H4 (cell line): ENCODE results near the gene CCDC18. TPM values are rescaled to one million over a fixed set of nuclear protein-coding genes. Genes with fewer than 3 reads are reported as not detected.

Experiments
- DNase-seq: peaks from one replicate; pipeline ENCODE4 v3.0.0-alpha.2; 2015; ENCODE audit warnings: low spot score
- total RNA-seq: library from RNA; depleted of rRNA; stranded (reverse); fragments of >200 nt; shearing (Covaris generic); gene quantifications from 2 replicates; pipeline ENCODE4 v1.2.3, GENCODE V29; 2014; rRNA removed

The CCDC18 gene
- total RNA-seq, 1 experiment from 2014 or later = 3.3 TPM

DNA sequence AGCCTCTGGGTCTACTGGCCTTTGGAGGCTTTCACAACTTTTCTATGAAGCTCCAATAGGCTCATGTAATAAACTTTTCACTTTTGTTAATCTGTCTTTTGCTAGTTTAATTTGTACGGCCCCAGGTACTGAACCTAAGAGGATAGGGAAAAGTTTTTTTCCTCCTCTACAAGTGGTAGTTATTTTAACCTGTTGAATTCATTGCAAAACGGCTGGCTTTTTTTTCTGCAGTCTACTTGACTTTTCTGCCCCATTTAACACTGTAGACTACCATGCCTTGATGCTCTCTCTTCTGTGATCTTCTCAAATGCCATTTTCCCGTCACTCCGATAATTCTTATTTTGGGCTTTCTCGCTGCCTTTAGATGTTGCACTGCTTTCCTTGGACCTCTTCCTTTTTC lies 121.6 kb downstream of the CCDC18 start:
- DNase-seq = no peak

DNA sequence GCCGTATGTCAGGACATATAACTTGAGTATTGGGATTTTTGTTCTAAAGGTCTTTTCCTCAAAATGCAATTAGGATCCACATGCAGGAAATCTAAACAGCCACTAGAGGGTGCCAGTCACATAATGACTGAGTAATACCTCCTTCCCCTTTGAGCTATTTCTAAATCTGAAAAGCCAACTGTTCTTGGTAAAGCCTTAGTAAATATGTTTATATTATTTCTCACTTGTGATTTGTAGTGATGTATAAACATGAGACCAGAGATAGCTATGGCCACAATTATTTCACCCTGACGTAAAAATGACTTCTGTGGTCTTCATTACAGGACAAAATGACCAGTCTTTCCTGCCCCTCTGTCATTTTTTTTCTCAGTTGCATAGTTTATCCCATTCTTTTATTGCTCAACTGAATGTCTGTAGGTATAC lies 124.2 kb downstream of the CCDC18 start:
- DNase-seq = peak; percentile 59

DNA sequence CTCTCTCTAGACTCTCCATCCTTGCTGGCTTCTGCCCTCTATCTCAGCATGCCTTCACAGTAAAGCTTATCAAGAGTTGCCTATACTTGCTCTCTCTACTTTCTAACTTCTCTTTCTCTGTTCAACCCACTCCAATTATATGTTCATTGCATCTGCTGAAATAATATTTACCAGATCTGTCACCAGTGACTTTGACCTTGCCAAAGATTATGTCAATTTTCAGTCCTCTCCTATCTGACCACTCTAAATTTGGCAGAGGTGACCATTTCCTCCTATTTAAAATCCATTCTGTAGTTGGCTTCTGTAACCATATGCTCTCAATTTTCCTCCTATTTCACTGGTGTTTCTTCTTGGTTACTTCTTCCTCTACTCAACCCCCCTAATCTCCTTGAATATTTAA lies 126.4 kb downstream of the CCDC18 start:
- no peak for DNase-seq

DNA sequence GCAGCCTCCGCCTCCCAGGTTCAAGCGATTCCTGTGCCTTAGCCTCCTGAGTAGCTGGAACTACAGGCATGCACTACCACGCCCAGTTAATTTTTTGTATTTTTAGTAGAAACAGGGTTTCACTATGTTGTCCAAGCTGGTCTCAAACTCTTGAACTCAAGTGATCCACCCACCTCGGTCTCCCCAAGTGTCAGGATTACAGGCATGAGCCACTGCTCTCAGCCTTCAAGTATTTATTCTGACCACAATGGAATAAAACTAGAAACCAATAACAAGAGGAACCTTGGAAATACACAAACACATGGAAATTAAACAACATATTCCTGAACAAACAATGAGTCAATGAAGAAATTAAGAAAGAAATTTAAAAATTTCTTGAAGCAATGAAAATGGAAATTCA lies 132.5 kb downstream of the CCDC18 start:
- no peak for DNase-seq

DNA sequence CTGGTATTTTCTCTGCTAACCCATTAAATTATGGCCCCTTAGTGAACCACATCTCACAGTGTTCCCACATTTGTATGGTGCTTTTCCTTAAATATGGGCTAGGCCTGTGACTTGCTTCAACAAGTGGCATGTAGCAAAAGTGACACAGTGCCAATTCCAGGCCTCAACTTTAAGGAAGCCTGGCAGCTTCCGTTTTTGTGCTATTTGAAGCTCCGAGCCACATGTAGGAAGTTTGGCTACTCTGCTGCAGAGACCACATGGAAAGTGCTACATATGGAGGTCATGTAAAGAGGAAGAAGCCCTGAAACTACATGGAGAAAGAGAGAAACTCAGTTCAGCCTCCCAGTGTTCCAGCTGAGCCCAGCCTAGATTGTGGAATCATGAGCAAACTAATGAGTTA lies 136.7 kb downstream of the CCDC18 start:
- no peak for DNase-seq

DNA sequence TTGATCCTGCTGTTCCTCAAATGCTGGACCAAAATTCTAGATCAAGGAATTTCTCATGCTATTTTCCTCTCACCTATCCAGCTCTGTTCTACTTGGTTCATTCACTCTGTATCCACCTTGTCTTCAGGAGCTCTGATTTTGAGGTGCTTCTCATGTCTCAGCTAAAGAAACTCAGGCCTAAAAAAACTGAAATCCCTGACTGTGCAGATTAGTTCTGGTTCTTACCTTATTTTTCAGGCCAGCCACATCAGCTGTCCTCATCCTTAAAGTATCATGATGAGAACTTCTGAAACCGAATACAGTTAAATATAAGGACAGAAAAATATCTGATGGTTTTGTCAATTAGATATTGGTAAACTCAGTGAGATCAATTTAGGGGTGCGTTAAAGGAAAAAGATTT lies 137.4 kb downstream of the CCDC18 start:
- DNase-seq = no peak

DNA sequence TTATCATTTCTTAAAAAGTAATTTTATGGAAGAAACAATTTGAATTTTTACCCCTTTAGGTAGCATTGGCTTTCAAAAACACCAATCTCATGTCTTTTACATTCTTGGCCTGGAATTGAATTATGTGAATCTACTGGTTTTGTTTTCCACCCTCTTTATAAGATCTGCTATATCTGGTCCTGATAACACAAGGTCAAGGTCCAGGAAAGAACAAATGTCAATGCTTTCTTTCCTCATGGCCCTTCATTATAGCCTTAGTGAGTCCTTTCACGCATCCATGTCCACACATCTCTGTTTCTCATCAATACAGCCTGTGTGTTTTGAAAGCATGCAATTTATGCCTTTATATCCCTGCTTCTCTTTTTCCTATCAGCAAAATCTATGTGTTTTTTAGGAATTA lies 141.2 kb downstream of the CCDC18 start:
- no peak for DNase-seq

DNA sequence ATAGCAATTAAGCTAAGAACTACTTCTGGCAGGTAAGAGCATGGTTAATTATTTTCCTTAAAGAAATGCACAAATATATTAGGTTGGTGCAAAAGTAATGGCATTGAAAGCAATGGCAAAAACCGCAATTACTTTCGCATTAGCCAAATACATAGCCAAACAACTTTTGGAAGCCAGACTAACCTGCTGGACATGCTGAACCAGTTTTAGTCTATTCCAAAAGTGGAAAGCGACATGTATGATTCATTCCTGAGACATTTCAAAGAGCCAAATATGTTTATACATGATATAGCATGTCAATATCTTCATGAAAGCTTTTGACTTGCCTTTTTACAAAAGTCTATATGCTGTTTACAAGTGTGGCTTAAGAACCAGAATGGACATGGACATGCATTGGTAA lies 141.8 kb downstream of the CCDC18 start:
- DNase-seq = no peak

DNA sequence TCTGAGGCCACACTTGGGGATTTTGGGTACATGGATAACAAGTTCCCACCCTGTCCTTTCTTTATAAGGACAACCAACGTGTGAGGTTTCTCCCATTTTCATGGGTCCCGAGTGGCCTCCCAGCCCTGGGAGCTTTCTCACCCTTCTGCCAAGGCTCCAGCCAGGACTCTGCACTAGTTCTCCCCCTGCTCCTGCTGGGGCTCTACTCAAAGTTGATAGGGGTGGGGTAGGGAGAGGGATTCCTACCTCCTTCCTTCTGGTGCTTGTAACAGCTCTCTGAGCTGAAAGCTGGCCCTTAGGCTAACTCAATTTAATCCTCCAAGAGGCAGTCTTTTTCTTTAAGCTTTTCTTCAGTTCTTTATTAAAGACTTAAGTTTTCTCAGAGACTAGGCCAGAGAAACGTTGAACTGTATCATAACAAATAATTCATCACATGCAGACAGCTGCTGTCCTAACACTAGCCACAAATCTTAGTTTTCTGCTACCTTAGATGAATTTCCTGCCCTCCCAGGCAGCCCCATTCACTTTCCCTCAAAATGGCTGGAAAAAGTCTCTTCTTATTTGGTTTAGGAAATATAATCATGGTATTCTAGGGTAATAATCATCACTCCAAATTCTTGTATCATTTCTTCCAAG lies 142.8 kb downstream of the CCDC18 start:
- DNase-seq = no peak

DNA sequence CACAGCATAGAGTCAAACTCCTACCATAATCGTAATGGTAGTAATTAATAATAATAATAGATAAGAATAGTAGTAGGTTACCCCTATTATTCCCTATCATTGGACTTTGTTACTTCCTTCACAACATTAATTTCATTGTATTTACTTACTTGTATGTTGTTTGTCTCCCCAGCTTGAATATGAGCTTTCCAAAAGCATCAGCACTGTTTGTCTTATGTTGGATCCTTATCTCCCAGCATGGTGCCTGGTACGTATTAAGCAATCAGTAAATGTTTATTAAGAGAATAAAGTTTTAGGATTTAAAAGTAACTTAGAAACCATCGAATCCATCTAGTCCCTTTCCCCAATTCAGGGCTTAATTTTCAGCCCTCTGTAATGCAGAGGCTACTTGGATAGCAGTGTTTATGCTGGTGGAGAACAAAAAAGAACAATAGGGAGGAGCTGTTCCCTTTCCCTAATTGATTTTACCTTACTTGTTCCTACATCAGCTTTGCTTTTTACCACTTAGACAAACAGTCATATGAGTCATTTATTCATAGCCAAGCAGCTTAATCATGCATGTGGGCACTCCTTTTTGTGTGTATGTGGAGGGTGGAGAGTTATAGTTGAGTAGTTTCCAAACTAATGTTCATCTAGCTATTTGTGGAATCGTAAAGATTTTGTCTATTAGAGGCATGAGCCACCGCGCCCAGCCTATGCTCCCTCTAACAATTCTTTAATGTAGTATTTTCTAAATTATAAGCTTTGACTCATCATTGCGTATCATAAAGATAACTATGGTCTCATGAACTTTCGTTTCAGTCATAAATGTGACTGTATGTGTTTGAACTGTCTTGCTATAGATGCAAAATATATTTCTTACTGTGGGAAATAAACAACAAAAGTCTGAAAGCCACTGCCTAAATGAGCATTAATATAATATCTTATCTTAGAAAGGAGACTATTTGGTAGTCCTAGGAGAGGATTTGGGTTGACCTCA lies 144.3 kb downstream of the CCDC18 start:
- peak; percentile 28 for DNase-seq

Other genes starting within 250 kb of the CCDC18 start
- 22.2 and 25.7 TPM in 2 replicates for gene DIPK1A, start 219.3 kb upstream of the CCDC18 start, total RNA-seq
- gene MTF2, start 101.4 kb upstream of the CCDC18 start, total RNA-seq = 10.3 and 12.4 TPM in 2 replicates
- gene TMED5, start 311 bp upstream of the CCDC18 start, total RNA-seq = 31.7 and 36.6 TPM in 2 replicates
- gene DR1, start 165.2 kb downstream of the CCDC18 start, total RNA-seq = 24.9 and 27.7 TPM in 2 replicates